Activated naive CD4-positive, alpha-beta T cell treated with anti-CD3 and anti-CD28 coated beads for 36 hours (primary cell): ENCODE data around the gene LTC4S. TPM values are rescaled to one million over a fixed set of nuclear protein-coding genes. Genes with fewer than 3 reads are reported as not detected.
"Not testable (repeated sequence)": the region's sequence is repeated elsewhere in the genome, so short reads cannot be mapped to it uniquely, and the experiment has no call there.

Source experiments
- CTCF ChIA-PET: fragments of 350-600 bp; sonication (Branson Sonifier 250); formaldehyde crosslinking; loops from one replicate; lab custom pipeline; 2021; ENCODE audit warnings: antibody characterized with exemption; lab: Charles Lee
- DNase-seq: peaks from one replicate; pipeline ENCODE4 v3.0.0-alpha.2; 2020
- H3K27ac Mint-ChIP-seq: one replicate; pipeline ENCODE4 v1.8.0; 2021; ENCODE audit warnings: mild to moderate bottlenecking, mixed read lengths
- H3K27me3 Mint-ChIP-seq: one replicate; pipeline ENCODE4 v1.8.0; 2021; ENCODE audit warnings: low read depth, mixed read lengths
- H3K36me3 Mint-ChIP-seq: one replicate; pipeline ENCODE4 v1.8.0; 2021; ENCODE audit warnings: low read depth, mixed read lengths
- H3K4me1 Mint-ChIP-seq: one replicate; pipeline ENCODE4 v1.8.0; 2021; ENCODE audit warnings: low read depth, mixed read lengths
- H3K4me3 Mint-ChIP-seq: one replicate; pipeline ENCODE4 v1.8.0; 2021; ENCODE audit warnings: mild to moderate bottlenecking, moderate library complexity, mixed read lengths
- H3K9me3 Mint-ChIP-seq: one replicate; pipeline ENCODE4 v1.8.0; 2021; ENCODE audit warnings: mixed read lengths
- intact Hi-C: fragments of 100-400 bp; cut with micrococcal nuclease; formaldehyde crosslinking; loops from one replicate; pipeline ENCODE4 v1.15.1; 2023
- total RNA-seq, 2 experiments: library from RNA; stranded (reverse); gene quantifications; one replicate each; pipeline ENCODE4 v1.2.3, GENCODE V29; 2021

The LTC4S gene
- total RNA-seq, result under 1 TPM in 1 of 2 experiments, not detected in 1; 0.79 TPM

GRCh38 chr5:179793468-179794139, at the start of gene LTC4S:
Gene LTC4S (plus strand): TSS chr5:179793986. CDS start chr5:179794081, 95 bp downstream.
- peaks cover 23% of the 10 kb centered on the region for H3K4me1 Mint-ChIP-seq
- peaks cover 2% of the 10 kb centered on the region for H3K36me3 Mint-ChIP-seq
- intact Hi-C loops, result no loop called here
- peak; percentile 52 for DNase-seq
- H3K27me3 Mint-ChIP-seq, result no peaks in the 10 kb centered on the region
- CTCF ChIA-PET, result interaction anchor here (0.6 to 2.6 kb wide), 6 partner anchors 8 to 296 kb away, joined by 3 to 11 read pairs (median 4); no protein-coding TSS in a partner anchor
- peak within 1 kb of the TSS; percentile 64 for H3K4me3 Mint-ChIP-seq
- peaks cover 1% of the 10 kb centered on the region for H3K9me3 Mint-ChIP-seq
- no peak within 1 kb of the TSS for H3K27ac Mint-ChIP-seq

- peaks cover 13% of the 10 kb centered on the region for H3K36me3 Mint-ChIP-seq
- H3K4me3 Mint-ChIP-seq, H3K27me3 Mint-ChIP-seq, DNase-seq, intact Hi-C loops, H3K9me3 Mint-ChIP-seq, H3K27ac Mint-ChIP-seq: not testable (repeated sequence)
- CTCF ChIA-PET, result interaction anchor here (0.5 to 0.6 kb wide), 3 partner anchors 19 to 117 kb away, joined by 3 read pairs; no protein-coding TSS in a partner anchor
- peaks cover 25% of the 10 kb centered on the region for H3K4me1 Mint-ChIP-seq
Observed at GRCh38 chr5:179744106-179744505, 49.7 kb upstream of the LTC4S start.

- no peak overlapping the region for H3K4me3 Mint-ChIP-seq
- peaks cover 12% of the 10 kb centered on the region for H3K36me3 Mint-ChIP-seq
- H3K27me3 Mint-ChIP-seq, result no peaks in the 10 kb centered on the region
- CTCF ChIA-PET, result no interaction called here
- H3K4me1 Mint-ChIP-seq, result peaks cover 18% of the 10 kb centered on the region
- no peak overlapping the region for H3K27ac Mint-ChIP-seq
- H3K9me3 Mint-ChIP-seq, result no peaks in the 10 kb centered on the region
- DNase-seq, result no peak
- intact Hi-C loops, result no loop called here
Observed at GRCh38 chr5:179746872-179747271, 46.9 kb upstream of the LTC4S start.

GRCh38 chr5:179747811-179748210, 46.0 kb upstream of the LTC4S start:
- Mint-ChIP-seq H3K27ac (no peak overlapping the region), H3K4me1 (peaks cover 16% of the 10 kb centered on the region), H3K9me3 (no peaks in the 10 kb centered on the region), H3K4me3 (no peak overlapping the region), H3K36me3 (peaks cover 12% of the 10 kb centered on the region), H3K27me3 (no peaks in the 10 kb centered on the region)
- intact Hi-C loops, result no loop called here
- CTCF ChIA-PET, result no interaction called here
- DNase-seq, result no peak

- DNase-seq, result no peak
- Mint-ChIP-seq H3K36me3 (peaks cover 17% of the 10 kb centered on the region), H3K4me3 (no peak overlapping the region), H3K4me1 (peaks cover 34% of the 10 kb centered on the region), H3K9me3 (no peaks in the 10 kb centered on the region), H3K27ac (no peak overlapping the region), H3K27me3 (no peaks in the 10 kb centered on the region)
- intact Hi-C loops, result no loop called here
- CTCF ChIA-PET, result interaction anchor here (0.6 to 1.6 kb wide), 4 partner anchors 12 to 59 kb away, joined by 3 to 5 read pairs (median 3); no protein-coding TSS in a partner anchor
Observed at GRCh38 chr5:179749857-179750508, 43.8 kb upstream of the LTC4S start.

- CTCF ChIA-PET, result interaction anchor here (0.6 to 2.6 kb wide), 2 partner anchors 9 to 339 kb away, joined by 3 to 9 read pairs; no protein-coding TSS in a partner anchor
- DNase-seq, result no peak
- intact Hi-C loops, result no loop called here
- no peak overlapping the region for H3K4me3 Mint-ChIP-seq
- H3K27ac Mint-ChIP-seq, result no peak overlapping the region
- peaks cover 13% of the 10 kb centered on the region for H3K36me3 Mint-ChIP-seq
- peaks cover 43% of the 10 kb centered on the region for H3K4me1 Mint-ChIP-seq
- H3K9me3 Mint-ChIP-seq, result no peaks in the 10 kb centered on the region
- no peaks in the 10 kb centered on the region for H3K27me3 Mint-ChIP-seq
Observed at GRCh38 chr5:179753971-179754370, 39.8 kb upstream of the LTC4S start.

GRCh38 chr5:179755022-179755421, 38.8 kb upstream of the LTC4S start:
- Mint-ChIP-seq H3K36me3 (peaks cover 12% of the 10 kb centered on the region), H3K27me3 (no peaks in the 10 kb centered on the region), H3K27ac (peak overlapping the region; percentile 9), H3K4me1 (peaks cover 50% of the 10 kb centered on the region), H3K4me3 (no peak overlapping the region), H3K9me3 (no peaks in the 10 kb centered on the region)
- CTCF ChIA-PET, result interaction anchor here (0.6 to 2.6 kb wide), 5 partner anchors 8 to 51 kb away, joined by 3 to 9 read pairs (median 3); no protein-coding TSS in a partner anchor
- intact Hi-C loops, result no loop called here
- no peak for DNase-seq

- no peak overlapping the region for H3K4me3 Mint-ChIP-seq
- H3K36me3 Mint-ChIP-seq, result no peaks in the 10 kb centered on the region
- no peak for DNase-seq
- CTCF ChIA-PET, result no interaction called here
- peaks cover 67% of the 10 kb centered on the region for H3K4me1 Mint-ChIP-seq
- H3K27me3 Mint-ChIP-seq, result no peaks in the 10 kb centered on the region
- H3K27ac Mint-ChIP-seq, result peak overlapping the region; percentile 83
- H3K9me3 Mint-ChIP-seq, result no peaks in the 10 kb centered on the region
- intact Hi-C loops, result no loop called here
Observed at GRCh38 chr5:179758955-179759354, 34.8 kb upstream of the LTC4S start.

- DNase-seq, result peak; percentile 37
- H3K27me3 Mint-ChIP-seq, result no peaks in the 10 kb centered on the region
- H3K4me3 Mint-ChIP-seq, result no peak overlapping the region
- peaks cover 60% of the 10 kb centered on the region for H3K4me1 Mint-ChIP-seq
- no peaks in the 10 kb centered on the region for H3K9me3 Mint-ChIP-seq
- intact Hi-C loops, result no loop called here
- H3K36me3 Mint-ChIP-seq, result no peaks in the 10 kb centered on the region
- H3K27ac Mint-ChIP-seq, result peak overlapping the region; percentile 83
- CTCF ChIA-PET, result interaction anchor here (0.8 to 1.1 kb wide), 3 partner anchors 34 to 57 kb away, joined by 3 to 7 read pairs (median 3); partner anchors contain the start of gene LTC4S
Observed at GRCh38 chr5:179759581-179760551, 33.9 kb upstream of the LTC4S start.

- H3K36me3 Mint-ChIP-seq, result peaks cover 12% of the 10 kb centered on the region
- H3K4me3 Mint-ChIP-seq, result no peak overlapping the region
- CTCF ChIA-PET, result interaction anchor here (0.8 to 3.1 kb wide), 19 partner anchors 8 to 553 kb away, joined by 3 to 21 read pairs (median 4); partner anchors contain the start of genes LTC4S and MAML1
- peak; percentile 54 for DNase-seq
- no peaks in the 10 kb centered on the region for H3K27me3 Mint-ChIP-seq
- peak overlapping the region; percentile 6 for H3K27ac Mint-ChIP-seq
- peaks cover 59% of the 10 kb centered on the region for H3K4me1 Mint-ChIP-seq
- no peaks in the 10 kb centered on the region for H3K9me3 Mint-ChIP-seq
- intact Hi-C loops, result no loop called here
Observed at GRCh38 chr5:179762079-179762780, 31.6 kb upstream of the LTC4S start.

- peaks cover 58% of the 10 kb centered on the region for H3K4me1 Mint-ChIP-seq
- CTCF ChIA-PET, result interaction anchor here (0.6 to 3.1 kb wide), 19 partner anchors 8 to 553 kb away, joined by 3 to 21 read pairs (median 4); partner anchors contain the start of gene LTC4S
- intact Hi-C loops, result loop anchor here (1.0 kb wide), 3 partner anchors 30 to 146 kb away; partner anchors contain the start of gene MAML1
- no peak overlapping the region for H3K27ac Mint-ChIP-seq
- H3K36me3 Mint-ChIP-seq, result peaks cover 12% of the 10 kb centered on the region
- no peak overlapping the region for H3K4me3 Mint-ChIP-seq
- H3K9me3 Mint-ChIP-seq, result no peaks in the 10 kb centered on the region
- H3K27me3 Mint-ChIP-seq, result no peaks in the 10 kb centered on the region
- no peak for DNase-seq
Observed at GRCh38 chr5:179762781-179763176, 31.0 kb upstream of the LTC4S start.
